Liver (tissue), 9 donors: Measurements from ENCODE around the gene HNRNPR. TPM values are rescaled to one million over a fixed set of nuclear protein-coding genes. Genes with fewer than 3 reads are reported as not detected.

ENCODE experiments used
- DNase-seq: peaks from one replicate; pipeline ENCODE4 v3.0.0-alpha.2; 2017; ENCODE audit warnings: low spot score
- H3K27ac ChIP-seq, 2 donors: one replicate each; pipeline ENCODE4 v1.7.0; 2013; ENCODE audit warnings: inconsistent platforms in 2 of 2, low read length in 2 of 2, control low read depth in 1 of 2, low read depth in 1 of 2, mild to moderate bottlenecking in 1 of 2
- H3K27me3 ChIP-seq, 4 donors: one replicate each; pipeline versions ENCODE4 v1.6.1 to v1.7.0; 2013; ENCODE audit warnings: low read length in 3 of 4, inconsistent platforms in 1 of 4, mild to moderate bottlenecking in 1 of 4, moderate library complexity in 1 of 4; ENCODE audit not compliant: control insufficient read depth in 4 of 4, insufficient read depth in 4 of 4
- H3K36me3 ChIP-seq, 4 donors: one replicate each; pipeline versions ENCODE4 v1.6.1 to v1.7.0; 2013; ENCODE audit warnings: low read length in 3 of 4, mild to moderate bottlenecking in 3 of 4, low read depth in 1 of 4, moderate library complexity in 1 of 4; ENCODE audit not compliant: control insufficient read depth in 4 of 4, insufficient read depth in 3 of 4
- H3K4me1 ChIP-seq, 4 donors: one replicate each; pipeline versions ENCODE4 v1.6.1 to v1.7.0; 2013; ENCODE audit warnings: low read length in 3 of 4, mild to moderate bottlenecking in 3 of 4, moderate library complexity in 1 of 4; ENCODE audit not compliant: control insufficient read depth in 4 of 4, insufficient read depth in 4 of 4
- H3K4me3 ChIP-seq, 3 donors: one replicate each; pipeline versions ENCODE4 v1.6.1 to v1.7.0; 2013; ENCODE audit warnings: low read length in 3 of 3, control low read depth in 1 of 3, low read depth in 1 of 3, mild to moderate bottlenecking in 1 of 3
- H3K9ac ChIP-seq, 2 donors: one replicate each; pipeline ENCODE4 v1.7.0; 2013; ENCODE audit warnings: low read length in 2 of 2, mild to moderate bottlenecking in 2 of 2, moderate library complexity in 2 of 2, control low read depth in 1 of 2, low read depth in 1 of 2
- H3K9me3 ChIP-seq, 4 donors: one replicate each; pipeline versions ENCODE4 v1.6.1 to v1.7.0; 2013; ENCODE audit warnings: low read length in 3 of 4; ENCODE audit not compliant: control insufficient read depth in 4 of 4
- ATF3 ChIP-seq: IDR thresholded peaks from 2 replicates; pipeline ENCODE4 v1.6.1; 2016; ENCODE audit warnings: antibody characterized with exemption
- CTCF ChIP-seq: fragments of 150-350 bp; IDR thresholded peaks from 2 replicates; pipeline ENCODE4 v1.5.1; 2017; ENCODE audit warnings: improper control_type of control experiment, low read depth, low read length; ENCODE audit not compliant: missing input control
- EGR1 ChIP-seq, 2 donors: IDR thresholded peaks; 2 replicates each; pipeline ENCODE4 v1.6.1; 2016 to 2018; ENCODE audit warnings: antibody characterized with exemption in 2 of 2, low read depth in 2 of 2
- FOXA2 ChIP-seq: IDR thresholded peaks from 2 replicates; pipeline ENCODE4 v1.6.1; 2016; ENCODE audit warnings: antibody characterized with exemption
- GABPA ChIP-seq, 2 donors: IDR thresholded peaks in 1 of 2; conservative IDR thresholded peaks in 1 of 2; 2 replicates each; pipeline ENCODE4 v1.6.1; 2016; ENCODE audit warnings: antibody characterized with exemption in 2 of 2, mild to moderate bottlenecking in 1 of 2, moderate library complexity in 1 of 2
- HNF4A ChIP-seq, 2 donors: conservative IDR thresholded peaks; 2 replicates each; pipeline ENCODE4 v1.6.1; 2016; ENCODE audit warnings: antibody characterized with exemption in 2 of 2, mild to moderate bottlenecking in 2 of 2
- HNF4G ChIP-seq: IDR thresholded peaks from 2 replicates; pipeline ENCODE4 v1.6.1; 2016; ENCODE audit warnings: antibody characterized with exemption
- JUND ChIP-seq, 2 donors: IDR thresholded peaks; 2 replicates each; pipeline ENCODE4 v1.6.1; 2016; ENCODE audit warnings: antibody characterized with exemption in 2 of 2
- MAX ChIP-seq: IDR thresholded peaks from 2 replicates; pipeline ENCODE4 v1.6.1; 2016; ENCODE audit warnings: antibody characterized with exemption
- RAD21 ChIP-seq, 2 donors: IDR thresholded peaks; 2 replicates each; pipeline ENCODE4 v1.6.1; 2016; ENCODE audit warnings: antibody characterized with exemption in 2 of 2, mild to moderate bottlenecking in 2 of 2
- RXRA ChIP-seq, 2 donors: IDR thresholded peaks; 2 replicates each; pipeline ENCODE4 v1.6.1; 2017 to 2018; ENCODE audit warnings: antibody characterized with exemption in 2 of 2, mild to moderate bottlenecking in 1 of 2
- SP1 ChIP-seq: IDR thresholded peaks from 2 replicates; pipeline ENCODE4 v1.6.1; 2018; ENCODE audit warnings: antibody characterized with exemption, mild to moderate bottlenecking
- TAF1 ChIP-seq: conservative IDR thresholded peaks from 2 replicates; pipeline ENCODE4 v1.6.1; 2016; ENCODE audit warnings: antibody characterized with exemption, mild to moderate bottlenecking
- YY1 ChIP-seq: IDR thresholded peaks from 2 replicates; pipeline ENCODE4 v1.6.1; 2016; ENCODE audit warnings: antibody characterized with exemption, mild to moderate bottlenecking
- ZBTB33 ChIP-seq: IDR thresholded peaks from 2 replicates; pipeline ENCODE4 v1.6.1; 2016; ENCODE audit warnings: antibody characterized with exemption
- WGBS: extraction: QIAGEN DNeasy Blood & Tissue Kit; methylation state at CpG from one replicate; pipeline ENCODE4 v1.1.7; 2013; 5-methylcytosine and 5-hydroxymethylcytosine counted together
- polyA plus RNA-seq, 2 donors: library from polyadenylated mRNA; stranded (reverse) in 1 of 2; unstranded in 1 of 2; fragments of 200-250 nt in 1 of 2; fragments of >200 nt in 1 of 2; fragmentation: Nextera tagmentation in 1 of 2; extraction: Ambion mirVana in 1 of 2; gene quantifications; one replicate each; pipeline versions ENCODE4 v1.2.1 to v1.2.3, GENCODE V29; 2013 to 2015
- total RNA-seq, 2 donors: library from RNA; depleted of rRNA; stranded (reverse); fragments of >200 nt; gene quantifications; one replicate each; pipeline ENCODE4 v1.2.3, GENCODE V29; 2014
- donor health status: healthy.
- donor health status: healthy.
- donor health status: healthy.
- donor health status: healthy.
- donor health status: healthy.

The HNRNPR gene
- total and polyA plus RNA-seq, 4 donors = 31.2 to 57.0 (median 38.4) TPM

- 92% methylated on average over 2 of the region's 2 CpGs for WGBS
- Histone ChIP-seq H3K9me3 (no peaks in the 10 kb centered on the region), H3K36me3 (peaks cover 1 to 26% (median 19%) of the 10 kb centered on the region in 4 donors), H3K4me1 (no peaks in the 10 kb centered on the region), H3K4me3 (no peak overlapping the region), H3K9ac (no peak overlapping the region), H3K27ac (no peak overlapping the region), H3K27me3 (no peaks in the 10 kb centered on the region)
- DNase-seq = no peak
- TF ChIP-seq MAX (no peak), FOXA2 (no peak), CTCF (no peak), EGR1 (IDR thresholded peaks at IDR 0.05; ENCODE audit: low read depth in 2 of 2) (no peak), HNF4G (no peak), TAF1 (no peak), RXRA (IDR thresholded peaks at IDR 0.05) (no peak), HNF4A (conservative IDR thresholded peaks at IDR 0.05) (no peak), GABPA (IDR thresholded peaks at IDR 0.05 in 1 of 2, conservative IDR thresholded peaks at IDR 0.05 in 1 of 2) (no peak), SP1 (no peak)
These were observed 40.6 kb downstream of the HNRNPR start for GRCh38 chr1:23303524-23303923.

- peaks cover 0 to 8% (median 6%) of the 10 kb centered on the region in 4 donors for H3K36me3 ChIP-seq
- DNase-seq = no peak
- H3K27ac ChIP-seq = no peak overlapping the region
- no peak for TF ChIP-seq RXRA (IDR thresholded peaks at IDR 0.05)
- TF ChIP-seq YY1 = no peak
- TF ChIP-seq GABPA (IDR thresholded peaks at IDR 0.05 in 1 of 2, conservative IDR thresholded peaks at IDR 0.05 in 1 of 2) = no peak
- no peak for TF ChIP-seq HNF4G
- TF ChIP-seq ZBTB33 = no peak
- TF ChIP-seq TAF1 = no peak
- no peak for TF ChIP-seq JUND (IDR thresholded peaks at IDR 0.05)
- no peak for TF ChIP-seq MAX
- TF ChIP-seq ATF3 = no peak
- TF ChIP-seq CTCF = no peak
- TF ChIP-seq RAD21 (IDR thresholded peaks at IDR 0.05) = no peak
- TF ChIP-seq FOXA2 = no peak
- H3K27me3 ChIP-seq = no peaks in the 10 kb centered on the region
- no peaks in the 10 kb centered on the region for H3K9me3 ChIP-seq
- 96% methylated on average over 2 of the region's 2 CpGs for WGBS
- no peak overlapping the region for H3K9ac ChIP-seq
- peaks cover 0 to 1% (median 0%) of the 10 kb centered on the region in 4 donors for H3K4me1 ChIP-seq
- H3K4me3 ChIP-seq = no peak overlapping the region
These were observed 47.2 kb downstream of the HNRNPR start for GRCh38 chr1:23296931-23297330.
